HG02610 (cell line): ENCODE measurements around the gene FAM124B.

Experiments used
- ATAC-seq: cut with Tn5 transposase; IDR thresholded peaks from one replicate; pipeline ENCODE4 v1.9.1; 2021; ENCODE audit warnings: mild to moderate bottlenecking, moderate library complexity; ENCODE audit not compliant: unreplicated experiment

FAM124B gene

GRCh38 chr2:224347176-224348051, 54.5 kb downstream of the FAM124B start:
- no peak for ATAC-seq

- no peak for ATAC-seq
These were observed 56.4 kb downstream of the FAM124B start for GRCh38 chr2:224345492-224345891.

- ATAC-seq = no peak
These were observed 58.7 kb downstream of the FAM124B start for GRCh38 chr2:224343226-224343625.

- ATAC-seq = no peak
These were observed 65.9 kb downstream of the FAM124B start for GRCh38 chr2:224335991-224336390.

GRCh38 chr2:224334726-224335125, 67.2 kb downstream of the FAM124B start:
- no peak for ATAC-seq

- no peak for ATAC-seq
These were observed 68.0 kb downstream of the FAM124B start for GRCh38 chr2:224333726-224334482.

GRCh38 chr2:224331698-224332097, 70.2 kb downstream of the FAM124B start:
- no peak for ATAC-seq

- no peak for ATAC-seq
These were observed 73.1 kb downstream of the FAM124B start for GRCh38 chr2:224328798-224329197.
